SK-N-SH treated with all-trans-retinoic acid at 6 μM for 48 hours (cell line): ENCODE measurements around the gene PJA1.

Source experiments
- CSRNP3 ChIP-seq: fragments of 250-450 bp; sonication (Bioruptor Pico); IDR thresholded peaks from 2 replicates; pipeline ENCODE4 v1.5.1; 2021; ENCODE audit warnings: mild to moderate bottlenecking, moderate library complexity
- SNAI2 ChIP-seq: fragments of 250-450 bp; sonication (Bioruptor Pico); IDR thresholded peaks from 2 replicates; pipeline ENCODE4 v1.5.0; 2020; ENCODE audit warnings: mild to moderate bottlenecking, moderate library complexity
- TCF4 ChIP-seq: fragments of 250-450 bp; sonication (Bioruptor Pico); IDR thresholded peaks from 2 replicates; pipeline ENCODE4 v1.8.0; 2021; ENCODE audit warnings: mild to moderate bottlenecking, moderate library complexity, borderline replicate concordance
- TOX ChIP-seq: fragments of 250-450 bp; sonication (Bioruptor Pico); IDR thresholded peaks from 2 replicates; pipeline ENCODE4 v1.8.0; 2021; ENCODE audit warnings: mild to moderate bottlenecking, moderate library complexity, borderline replicate concordance

DNA sequence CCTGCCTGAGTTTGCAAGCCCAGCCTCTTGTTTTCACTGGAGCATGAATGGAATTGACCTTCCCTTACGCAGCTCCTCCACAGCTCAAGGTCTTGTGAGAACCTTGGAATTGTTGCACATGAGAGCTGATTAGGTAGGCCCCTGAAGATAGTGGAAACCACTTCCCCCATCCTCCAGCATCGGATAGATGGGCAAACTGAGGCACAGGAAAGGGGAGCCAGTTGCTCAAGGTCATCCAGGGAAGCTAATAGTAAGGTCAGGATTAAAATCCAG, 27.2 kb downstream of the PJA1 start:
- TF ChIP-seq TCF4 (CRISPR knock-in tag) (no peak), CSRNP3 (CRISPR knock-in tag) (no peak), SNAI2 (no peak), TOX (CRISPR knock-in tag) (no peak)
